GM20000 (cell line): Measurements from ENCODE around the gene ADAMTS19.
"Not testable (repeated sequence)": the region's sequence is repeated elsewhere in the genome, so short reads cannot be mapped to it uniquely, and the experiment has no call there.

Experiments used
- DNase-seq: peaks from one replicate; pipeline ENCODE4 v3.0.0; 2012; ENCODE audit warnings: low spot score
- TF ChIP-seq, protein P1 (sequence below): IDR thresholded peaks from 2 replicates; pipeline ENCODE4 v1.5.1; 2012; ENCODE audit warnings: mild to moderate bottlenecking, control low read depth; ENCODE audit errors: extremely low read depth, missing control alignments

ADAMTS19 gene

DNA sequence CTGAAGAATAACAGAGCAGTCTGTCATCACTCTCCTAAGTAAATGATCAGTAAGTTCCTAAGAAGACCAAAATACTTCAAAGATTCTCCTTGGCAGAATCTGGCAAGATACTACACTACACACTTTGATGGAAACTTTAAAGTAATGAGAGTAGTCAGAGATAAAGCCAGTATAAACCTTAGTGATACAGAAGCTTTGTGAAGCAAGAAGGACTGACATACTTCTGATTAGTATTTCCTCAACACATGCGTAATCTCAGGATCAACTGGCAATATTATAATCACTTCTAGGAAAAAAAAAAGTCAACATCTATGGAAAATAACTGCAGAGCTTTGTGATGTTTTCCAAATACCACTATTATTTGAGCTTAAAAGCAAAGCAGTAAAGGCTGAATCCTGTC is 34.0 kb upstream of the ADAMTS19 start:
- DNase-seq, result no peak
- TF ChIP-seq, protein P1, sequence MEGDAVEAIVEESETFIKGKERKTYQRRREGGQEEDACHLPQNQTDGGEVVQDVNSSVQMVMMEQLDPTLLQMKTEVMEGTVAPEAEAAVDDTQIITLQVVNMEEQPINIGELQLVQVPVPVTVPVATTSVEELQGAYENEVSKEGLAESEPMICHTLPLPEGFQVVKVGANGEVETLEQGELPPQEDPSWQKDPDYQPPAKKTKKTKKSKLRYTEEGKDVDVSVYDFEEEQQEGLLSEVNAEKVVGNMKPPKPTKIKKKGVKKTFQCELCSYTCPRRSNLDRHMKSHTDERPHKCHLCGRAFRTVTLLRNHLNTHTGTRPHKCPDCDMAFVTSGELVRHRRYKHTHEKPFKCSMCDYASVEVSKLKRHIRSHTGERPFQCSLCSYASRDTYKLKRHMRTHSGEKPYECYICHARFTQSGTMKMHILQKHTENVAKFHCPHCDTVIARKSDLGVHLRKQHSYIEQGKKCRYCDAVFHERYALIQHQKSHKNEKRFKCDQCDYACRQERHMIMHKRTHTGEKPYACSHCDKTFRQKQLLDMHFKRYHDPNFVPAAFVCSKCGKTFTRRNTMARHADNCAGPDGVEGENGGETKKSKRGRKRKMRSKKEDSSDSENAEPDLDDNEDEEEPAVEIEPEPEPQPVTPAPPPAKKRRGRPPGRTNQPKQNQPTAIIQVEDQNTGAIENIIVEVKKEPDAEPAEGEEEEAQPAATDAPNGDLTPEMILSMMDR, result no peak

DNA sequence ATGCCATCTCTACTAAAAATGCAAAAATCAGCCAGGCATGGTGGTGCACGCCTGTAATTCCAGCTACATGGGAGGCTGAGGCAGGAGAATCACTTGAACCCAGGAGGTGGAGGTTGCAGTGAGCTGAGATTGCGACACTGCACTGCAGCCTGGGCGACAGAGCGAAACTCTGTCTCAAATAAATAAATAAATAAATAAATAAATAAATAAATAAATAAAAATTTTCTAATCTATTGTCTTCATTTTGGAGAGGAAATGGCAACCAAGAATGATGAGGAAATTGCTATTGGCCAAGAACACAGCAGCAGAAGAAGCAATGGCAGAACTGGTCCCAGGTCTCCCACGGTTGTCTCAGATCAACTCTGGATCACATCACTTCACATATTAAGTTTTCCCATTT is 31.5 kb upstream of the ADAMTS19 start:
- DNase-seq, result not testable (repeated sequence)

DNA sequence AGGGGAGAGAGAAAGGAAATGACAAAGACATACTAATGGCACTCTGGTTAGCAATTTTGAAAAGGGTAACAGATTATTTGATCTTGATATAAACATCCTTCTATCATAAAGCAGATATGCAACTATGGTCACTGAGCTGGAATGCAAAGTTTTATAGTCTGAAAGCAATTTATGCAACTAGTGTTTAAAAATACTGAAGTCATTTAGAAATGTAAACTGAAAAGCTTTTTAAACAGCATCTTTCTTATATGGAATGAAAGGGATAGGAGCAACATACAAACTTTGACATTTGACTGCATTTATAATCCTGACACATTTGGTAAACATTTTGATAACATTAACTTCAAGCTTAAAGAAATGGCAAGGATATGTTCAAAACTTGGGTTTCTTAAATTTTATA is 28.7 kb upstream of the ADAMTS19 start:
- TF ChIP-seq, protein P1, result no peak

DNA sequence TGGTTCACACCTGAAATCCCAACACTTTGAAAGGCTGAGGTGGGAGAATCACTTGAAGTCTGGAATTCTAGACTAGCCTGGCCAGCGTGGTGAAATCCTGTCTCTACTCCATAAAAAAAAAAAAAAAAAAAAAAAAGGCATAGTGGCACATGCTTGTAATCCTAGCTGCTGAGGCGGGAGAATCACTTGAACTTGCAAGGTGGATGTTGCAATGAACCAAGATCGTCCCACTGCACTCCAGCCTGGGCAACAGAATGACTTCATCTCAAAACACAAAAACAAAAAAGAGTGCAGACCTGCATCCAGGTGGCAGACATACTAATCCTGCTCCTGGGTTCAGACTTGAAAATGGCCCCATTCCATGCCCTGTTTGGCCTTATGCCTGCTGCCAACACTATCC is 21.8 kb upstream of the ADAMTS19 start:
- TF ChIP-seq, protein P1, result no peak
- DNase-seq, result no peak

More for the DNA sequence above, 28.7 kb upstream of the ADAMTS19 start:
- no peak for DNase-seq

DNA sequence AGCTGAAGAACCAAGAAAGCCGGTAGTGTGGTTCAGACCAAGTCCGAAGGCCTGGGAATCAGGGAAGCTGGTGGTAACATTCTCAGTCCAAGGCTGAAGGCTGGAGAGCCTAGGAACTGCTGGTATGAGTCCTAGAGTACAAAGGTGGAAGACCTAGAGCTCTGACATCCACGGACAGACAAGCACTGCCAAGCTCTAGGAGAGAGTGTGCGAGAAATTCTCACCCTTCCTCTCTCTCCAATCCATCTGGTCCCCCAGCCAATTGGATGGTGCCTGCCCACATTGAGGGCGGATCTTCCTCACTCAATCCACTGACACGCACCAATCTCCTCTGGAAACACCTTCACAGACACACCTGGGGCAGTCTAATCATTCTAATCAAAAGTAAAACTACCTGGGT is 19.7 kb upstream of the ADAMTS19 start:
- TF ChIP-seq, protein P1, result no peak
- DNase-seq, result no peak

DNA sequence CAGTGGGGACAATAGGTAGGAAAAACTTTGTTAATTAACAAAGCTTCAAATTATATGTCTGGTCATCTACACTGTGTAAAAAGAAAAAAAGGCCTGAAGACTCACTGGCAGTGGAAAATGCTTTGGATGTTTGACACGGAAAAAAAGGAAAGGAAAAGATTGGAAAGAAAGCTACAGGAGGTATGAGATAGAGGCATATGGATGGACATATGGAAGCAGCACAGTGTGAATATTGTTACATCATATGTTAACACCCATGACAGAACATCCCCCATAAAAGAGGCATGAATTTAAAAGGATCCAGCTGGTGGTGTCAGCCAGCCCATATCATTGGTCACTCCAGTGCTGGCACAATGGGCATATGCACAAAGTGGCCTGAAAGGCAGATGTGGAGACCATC is 19.0 kb upstream of the ADAMTS19 start:
- TF ChIP-seq, protein P1, result no peak
- DNase-seq, result no peak

DNA sequence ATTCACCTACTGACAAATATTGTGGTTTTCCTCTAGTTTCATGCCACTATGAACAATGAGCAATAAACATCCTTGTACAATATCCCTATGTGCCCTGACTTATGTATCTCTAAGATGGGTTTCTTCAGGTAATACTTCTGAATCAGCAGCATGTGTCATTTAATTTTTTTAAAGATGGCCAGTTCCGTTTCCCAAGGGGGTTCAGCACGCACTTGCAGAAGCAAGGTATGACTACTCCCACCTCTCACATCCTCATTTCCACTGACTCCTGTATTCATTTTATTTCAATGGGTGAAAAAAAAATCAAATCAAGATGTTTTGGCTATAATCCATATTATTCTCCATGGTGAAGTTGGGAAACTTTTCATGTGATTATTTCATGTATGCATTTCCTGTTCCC is 14.7 kb upstream of the ADAMTS19 start:
- DNase-seq, result no peak
- TF ChIP-seq, protein P1, result no peak

DNA sequence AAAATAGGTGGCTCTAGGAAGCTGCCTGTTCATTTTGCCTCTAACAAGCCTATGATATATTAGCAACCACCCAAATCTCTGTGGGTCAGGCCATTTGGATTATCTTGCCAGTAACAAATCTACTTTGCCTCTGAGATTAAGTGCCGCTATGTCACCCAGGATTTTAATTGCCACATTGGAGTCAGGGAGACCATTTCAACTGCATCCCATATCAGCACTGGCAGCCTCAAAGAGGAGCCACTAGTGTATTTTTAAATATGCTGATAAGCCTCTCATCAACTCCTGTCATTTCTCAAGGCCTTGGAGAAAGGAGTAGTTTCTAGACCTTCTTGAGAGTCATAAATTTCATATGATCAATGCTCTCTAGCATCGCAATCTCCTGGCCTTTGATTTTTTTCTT is 12.1 kb upstream of the ADAMTS19 start:
- no peak for DNase-seq
- TF ChIP-seq, protein P1, result no peak
